CD4-positive, alpha-beta T cell (primary cell): Measurements from ENCODE around the gene VTI1A. TPM values are rescaled to one million over a fixed set of nuclear protein-coding genes. Genes with fewer than 3 reads are reported as not detected.

Source experiments
- ATAC-seq: fragments of 200-7000 bp; cut with Tn5 transposase; one replicate; pipeline ENCODE4 v1.10.0; 2022; ENCODE audit warnings: mild to moderate bottlenecking; ENCODE audit not compliant: poor library complexity
- CTCF ChIA-PET: fragments of 350-600 bp; sonication (Branson Sonifier 250); formaldehyde crosslinking; loops from one replicate; lab custom pipeline; 2021; ENCODE audit warnings: antibody characterized with exemption, inconsistent platforms; lab: Charles Lee
- POLR2A ChIA-PET: fragments of 350-600 bp; sonication (Branson Sonifier 250); formaldehyde crosslinking; loops from one replicate; lab custom pipeline; 2021; ENCODE audit warnings: antibody characterized with exemption, inconsistent platforms; lab: Charles Lee
- DNase-seq, 14 experiments: peaks; one replicate each; pipeline ENCODE4 v3.0.0-alpha.2; 2013 to 2020; ENCODE audit warnings: mixed read lengths in 2 of 14
- H3K27ac ChIP-seq, 2 donors: one replicate each; pipeline versions ENCODE4 v1.5.1 to v1.7.0; 2013; ENCODE audit warnings: low read length in 2 of 2, low read depth in 1 of 2, mild to moderate bottlenecking in 1 of 2
- H3K27me3 ChIP-seq, 2 experiments: 1 replicate in 1 of 2; 2 replicates in 1 of 2; pipeline versions ENCODE4 v1.6.1 to v1.7.0; 2013; ENCODE audit warnings: low read length in 2 of 2, control low read depth in 1 of 2, mild to moderate bottlenecking in 1 of 2, moderate library complexity in 1 of 2; ENCODE audit not compliant: insufficient read depth in 2 of 2, control insufficient read depth in 1 of 2
- H3K36me3 ChIP-seq: one replicate; pipeline ENCODE4 v1.6.1; 2013; ENCODE audit warnings: low read length, control low read depth; ENCODE audit not compliant: insufficient read depth
- H3K4me1 ChIP-seq: one replicate; pipeline ENCODE4 v1.6.1; 2013; ENCODE audit warnings: low read length, control low read depth; ENCODE audit not compliant: insufficient read depth
- H3K4me3 ChIP-seq: one replicate; pipeline ENCODE4 v1.5.1; 2013; ENCODE audit warnings: mild to moderate bottlenecking, low read length, moderate library complexity
- H3K9me3 ChIP-seq, 2 experiments: 1 replicate in 1 of 2; 2 replicates in 1 of 2; pipeline versions ENCODE4 v1.6.1 to v1.7.0; 2013; ENCODE audit warnings: low read length in 2 of 2, mild to moderate bottlenecking in 2 of 2, control low read depth in 1 of 2, moderate library complexity in 1 of 2; ENCODE audit not compliant: control insufficient read depth in 1 of 2, insufficient read depth in 1 of 2
- H3K27ac Mint-ChIP-seq: one replicate; pipeline ENCODE4 v1.8.0; 2020; ENCODE audit warnings: mixed read lengths
- H3K27me3 Mint-ChIP-seq: one replicate; pipeline ENCODE4 v1.8.0; 2021; ENCODE audit warnings: mixed read lengths
- H3K36me3 Mint-ChIP-seq: one replicate; pipeline ENCODE4 v1.8.0; 2021; ENCODE audit warnings: low read depth, mixed read lengths
- H3K4me1 Mint-ChIP-seq: one replicate; pipeline ENCODE4 v1.8.0; 2021; ENCODE audit warnings: low read depth, mixed read lengths
- H3K4me3 Mint-ChIP-seq: one replicate; pipeline ENCODE4 v1.8.0; 2020; ENCODE audit warnings: mild to moderate bottlenecking, mixed read lengths
- H3K9me3 Mint-ChIP-seq: one replicate; pipeline ENCODE4 v1.8.0; 2020; ENCODE audit warnings: mixed read lengths
- intact Hi-C, 2 experiments: fragments of 100-400 bp; cut with DNase I in 1 of 2; cut with micrococcal nuclease in 1 of 2; formaldehyde crosslinking; loops; one replicate each; pipeline versions ENCODE4 v1.15.1 to v1.9.0; 2023 to 2025; cut with DNase I, micrococcal nuclease
- total RNA-seq, 174 experiments: library from RNA in 2 of 174; stranded (reverse) in 2 of 174; gene quantifications; one replicate each; pipeline ENCODE4 v1.2.3 and lab custom pipeline; 2021 to 2026
- TF ChIP-seq, protein P1 (sequence below): fragments of 200-600 bp; IDR thresholded peaks from one replicate; pipeline ENCODE4 v1.8.0; 2022; ENCODE audit warnings: antibody characterized with exemption, mild to moderate bottlenecking

The VTI1A gene
- total RNA-seq, 2 experiments from 2014 or later, result 54.5 to 56.5 TPM

DNA sequence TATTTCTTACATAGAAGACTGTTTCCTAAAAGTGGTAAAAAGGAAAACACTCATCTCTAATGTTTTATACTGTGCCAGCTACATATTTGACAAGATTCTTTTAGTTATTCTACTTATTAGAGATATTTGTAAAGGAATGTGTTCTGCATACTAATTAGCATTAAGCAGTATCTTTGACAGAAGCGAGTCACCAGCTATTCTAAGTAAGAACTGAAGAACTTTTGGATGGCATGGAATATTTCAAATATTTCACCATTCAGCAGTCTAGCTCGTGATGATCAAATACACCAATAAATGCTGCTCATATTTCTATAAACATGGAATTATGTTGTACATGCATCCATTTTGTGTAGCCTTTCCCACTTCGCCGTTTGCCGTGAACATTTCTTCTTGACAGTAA lies 261.4 kb downstream of the VTI1A start:
- H3K36me3 Mint-ChIP-seq, result peaks cover 14% of the 10 kb centered on the region
- TF ChIP-seq, protein P1, sequence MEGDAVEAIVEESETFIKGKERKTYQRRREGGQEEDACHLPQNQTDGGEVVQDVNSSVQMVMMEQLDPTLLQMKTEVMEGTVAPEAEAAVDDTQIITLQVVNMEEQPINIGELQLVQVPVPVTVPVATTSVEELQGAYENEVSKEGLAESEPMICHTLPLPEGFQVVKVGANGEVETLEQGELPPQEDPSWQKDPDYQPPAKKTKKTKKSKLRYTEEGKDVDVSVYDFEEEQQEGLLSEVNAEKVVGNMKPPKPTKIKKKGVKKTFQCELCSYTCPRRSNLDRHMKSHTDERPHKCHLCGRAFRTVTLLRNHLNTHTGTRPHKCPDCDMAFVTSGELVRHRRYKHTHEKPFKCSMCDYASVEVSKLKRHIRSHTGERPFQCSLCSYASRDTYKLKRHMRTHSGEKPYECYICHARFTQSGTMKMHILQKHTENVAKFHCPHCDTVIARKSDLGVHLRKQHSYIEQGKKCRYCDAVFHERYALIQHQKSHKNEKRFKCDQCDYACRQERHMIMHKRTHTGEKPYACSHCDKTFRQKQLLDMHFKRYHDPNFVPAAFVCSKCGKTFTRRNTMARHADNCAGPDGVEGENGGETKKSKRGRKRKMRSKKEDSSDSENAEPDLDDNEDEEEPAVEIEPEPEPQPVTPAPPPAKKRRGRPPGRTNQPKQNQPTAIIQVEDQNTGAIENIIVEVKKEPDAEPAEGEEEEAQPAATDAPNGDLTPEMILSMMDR, result no peak
- no peaks in the 10 kb centered on the region for H3K4me1 Mint-ChIP-seq
- ChIA-PET POLR2A (no interaction called here), CTCF (no interaction called here)
- Histone ChIP-seq H3K27me3 (no peaks in the 10 kb centered on the region), H3K27ac (no peak overlapping the region), H3K4me1 (no peaks in the 10 kb centered on the region), H3K36me3 (no peaks in the 10 kb centered on the region), H3K4me3 (no peak overlapping the region), H3K9me3 (no peaks in the 10 kb centered on the region)
- intact Hi-C loops, result no loop called here
- no peaks in the 10 kb centered on the region for H3K9me3 Mint-ChIP-seq
- H3K27ac Mint-ChIP-seq, result no peak overlapping the region
- no peak overlapping the region for H3K4me3 Mint-ChIP-seq
- no peak for DNase-seq
- no peaks in the 10 kb centered on the region for H3K27me3 Mint-ChIP-seq
- no peak for ATAC-seq

DNA sequence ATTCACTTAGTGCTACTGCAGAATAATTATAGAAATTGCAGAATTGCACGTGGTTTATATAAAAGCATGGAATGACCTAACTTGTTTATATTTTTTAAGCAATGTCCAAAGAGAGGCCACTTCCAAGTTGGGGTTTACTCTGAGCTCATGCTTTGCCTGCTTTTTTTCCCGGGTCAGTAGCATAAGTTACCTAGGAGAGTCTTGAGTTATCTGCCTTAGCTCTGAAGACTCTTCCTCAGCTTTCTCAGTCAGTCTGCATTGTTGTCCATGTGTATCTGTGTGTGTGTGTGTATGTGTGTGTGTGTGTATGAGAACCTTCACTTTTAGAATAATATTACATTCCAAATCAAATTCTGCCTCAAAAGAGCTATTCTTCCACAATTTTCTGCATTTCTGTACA lies 263.5 kb downstream of the VTI1A start:
- intact Hi-C loops, result no loop called here
- Histone ChIP-seq H3K27ac (no peak overlapping the region), H3K36me3 (no peaks in the 10 kb centered on the region), H3K9me3 (no peaks in the 10 kb centered on the region), H3K4me1 (no peaks in the 10 kb centered on the region), H3K4me3 (no peak overlapping the region), H3K27me3 (no peaks in the 10 kb centered on the region)
- H3K4me3 Mint-ChIP-seq, result no peak overlapping the region
- H3K9me3 Mint-ChIP-seq, result no peaks in the 10 kb centered on the region
- H3K27ac Mint-ChIP-seq, result no peak overlapping the region
- H3K36me3 Mint-ChIP-seq, result peaks cover 35% of the 10 kb centered on the region
- TF ChIP-seq, protein P1, result no peak
- CTCF ChIA-PET, result no interaction called here
- POLR2A ChIA-PET, result no interaction called here
- ATAC-seq (no peak), DNase-seq (no peak)
- H3K4me1 Mint-ChIP-seq, result no peaks in the 10 kb centered on the region
- no peaks in the 10 kb centered on the region for H3K27me3 Mint-ChIP-seq

DNA sequence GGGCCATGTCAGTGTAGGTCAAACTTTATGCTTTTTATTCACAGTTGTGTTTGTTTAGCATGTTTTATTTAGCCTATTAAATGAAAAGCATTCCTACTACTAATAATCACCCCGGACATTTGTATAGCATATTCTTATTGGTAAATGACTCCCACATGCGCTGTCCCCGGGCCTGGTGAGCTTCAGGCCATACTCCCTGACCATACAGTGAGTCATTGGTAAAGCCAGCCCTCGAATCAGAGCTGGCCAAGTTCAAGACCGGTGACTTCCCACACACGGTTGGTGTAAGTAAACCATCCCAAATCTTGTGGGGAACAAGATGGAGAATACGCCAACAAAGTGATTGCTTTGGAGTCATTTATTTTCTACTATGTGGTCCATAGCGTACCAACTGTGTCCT lies 264.4 kb downstream of the VTI1A start:
- Histone ChIP-seq H3K36me3 (peaks cover 3% of the 10 kb centered on the region), H3K4me1 (no peaks in the 10 kb centered on the region), H3K9me3 (no peaks in the 10 kb centered on the region), H3K27ac (no peak overlapping the region), H3K4me3 (no peak overlapping the region), H3K27me3 (no peaks in the 10 kb centered on the region)
- Mint-ChIP-seq H3K4me1 (no peaks in the 10 kb centered on the region), H3K27me3 (no peaks in the 10 kb centered on the region), H3K4me3 (no peak overlapping the region), H3K36me3 (peaks cover 42% of the 10 kb centered on the region), H3K27ac (no peak overlapping the region), H3K9me3 (no peaks in the 10 kb centered on the region)
- DNase-seq (no peak), ATAC-seq (no peak)
- ChIA-PET POLR2A (no interaction called here), CTCF (no interaction called here)
- TF ChIP-seq, protein P1, result no peak
- intact Hi-C loops, result no loop called here
